DND-41 (cell line): ENCODE results near the gene CASD1.
A peak's percentile ranks its signal among the peaks of the same experiment; 100 is the strongest.

ENCODE experiments used
- ATAC-seq: fragments of 200-7000 bp; cut with Tn5 transposase; 3 replicates; pipeline ENCODE4 v1.9.1; 2021; ENCODE audit warnings: low read depth; ENCODE audit not compliant: insufficient read depth
- DNase-seq: peaks from one replicate; pipeline ENCODE4 v3.0.0-alpha.2; 2020
- H2AFZ ChIP-seq: 2 replicates; pipeline ENCODE4 v1.6.0; 2012; ENCODE audit warnings: low read depth, low read length
- H3K27ac ChIP-seq: 2 replicates; pipeline ENCODE4 v1.5.1; 2012; ENCODE audit warnings: low read length, inconsistent platforms
- H3K27me3 ChIP-seq: fragments of 200-600 bp; sonication (generic); 2 replicates; pipeline ENCODE4 v1.6.0; 2012; ENCODE audit warnings: low read length, mild to moderate bottlenecking, inconsistent platforms; ENCODE audit not compliant: insufficient read depth, poor library complexity
- H3K36me3 ChIP-seq: 2 replicates; pipeline ENCODE4 v1.5.1; 2012; ENCODE audit warnings: low read length, inconsistent platforms; ENCODE audit not compliant: insufficient read depth
- H3K4me1 ChIP-seq: 2 replicates; pipeline ENCODE4 v1.5.1; 2012; ENCODE audit warnings: mild to moderate bottlenecking, low read length; ENCODE audit not compliant: insufficient read depth
- H3K4me2 ChIP-seq: 2 replicates; pipeline ENCODE4 v1.6.0; 2012; ENCODE audit warnings: mild to moderate bottlenecking, moderate library complexity, low read length, inconsistent platforms; ENCODE audit not compliant: insufficient read depth
- H3K4me3 ChIP-seq, 2 experiments: fragments of 200-600 bp in 1 of 2; shearing (Covaris generic) in 1 of 2; 2 replicates each; pipeline ENCODE4 v1.5.1; 2012 to 2016; ENCODE audit warnings: inconsistent platforms in 2 of 2, low read length in 2 of 2, mild to moderate bottlenecking in 2 of 2, low read depth in 1 of 2, moderate library complexity in 1 of 2
- H3K79me2 ChIP-seq: 2 replicates; pipeline ENCODE4 v1.6.0; 2012; ENCODE audit warnings: low read length, inconsistent platforms; ENCODE audit not compliant: insufficient read depth
- H3K9ac ChIP-seq: 2 replicates; pipeline ENCODE4 v1.6.0; 2012; ENCODE audit warnings: low read depth, mild to moderate bottlenecking, inconsistent platforms, low read length, moderate library complexity
- H3K9me3 ChIP-seq: 2 replicates; pipeline ENCODE4 v1.5.1; 2012; ENCODE audit warnings: low read length, moderate library complexity, mild to moderate bottlenecking, inconsistent platforms; ENCODE audit not compliant: insufficient read depth, severe bottlenecking
- H4K20me1 ChIP-seq: 2 replicates; pipeline ENCODE4 v1.6.0; 2012; ENCODE audit warnings: low read length; ENCODE audit not compliant: insufficient read depth
- CTCF ChIP-seq: IDR thresholded peaks from 2 replicates; pipeline ENCODE4 v1.5.1; 2012; ENCODE audit warnings: borderline replicate concordance, low read length, moderate library complexity, mild to moderate bottlenecking; ENCODE audit not compliant: poor library complexity, severe bottlenecking; ENCODE audit errors: extremely low read depth
- EZH2 ChIP-seq: IDR thresholded peaks from 3 replicates; pipeline ENCODE4 v1.6.1; 2012; ENCODE audit warnings: borderline replicate concordance, low read depth, mild to moderate bottlenecking, moderate library complexity, low read length, inconsistent platforms; ENCODE audit not compliant: severe bottlenecking

The CASD1 gene

GRCh38 chr7:94510582-94511496, 1.2 kb downstream of the CASD1 start:
- Histone ChIP-seq H3K4me2 (peak overlapping the region; percentile 98), H3K27me3 (no peaks in the 10 kb centered on the region), H3K27ac (peak overlapping the region; percentile 99), H4K20me1 (peaks cover 24% of the 10 kb centered on the region; the same call in 1 of the 2 replicates), H3K4me3 (peak overlapping the region; percentile 73 to 94), H3K9ac (peak overlapping the region; percentile 100), H3K9me3 (no peaks in the 10 kb centered on the region), H2AFZ (peak overlapping the region; percentile 100), H3K79me2 (peaks cover 68% of the 10 kb centered on the region), H3K4me1 (peaks cover 49% of the 10 kb centered on the region), H3K36me3 (peaks cover 15% of the 10 kb centered on the region)
- ATAC-seq (peak; percentile 48), DNase-seq (peak; percentile 61)
- TF ChIP-seq CTCF: no peak
- no peak for TF ChIP-seq EZH2

DNA sequence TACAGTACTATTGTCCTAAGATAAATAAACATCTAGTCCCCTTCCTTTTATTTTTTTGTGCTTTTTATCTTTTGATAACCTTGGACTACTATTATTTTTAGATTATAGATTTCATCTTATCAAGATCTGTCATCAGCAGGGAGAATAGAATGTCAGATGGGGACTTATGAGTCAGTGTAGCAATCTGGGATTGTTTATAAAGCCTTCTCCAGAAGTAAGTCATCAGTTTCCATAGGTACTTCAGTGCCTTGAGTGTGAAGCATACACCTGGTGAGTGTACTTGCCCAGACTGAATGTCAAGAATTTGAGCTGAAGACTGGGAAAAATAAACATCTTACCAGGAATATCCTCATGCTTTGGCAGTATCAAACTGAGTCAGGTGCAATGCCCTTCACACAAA, 2.1 kb downstream of the CASD1 start:
- peaks cover 24% of the 10 kb centered on the region; the same call in 1 of the 2 replicates for H4K20me1 ChIP-seq
- no peaks in the 10 kb centered on the region for H3K9me3 ChIP-seq
- no peak overlapping the region for H2AFZ ChIP-seq
- H3K79me2 ChIP-seq: peaks cover 76% of the 10 kb centered on the region
- H3K9ac ChIP-seq: peak overlapping the region; percentile 100; the same call in 1 of the 2 replicates
- H3K36me3 ChIP-seq: peaks cover 15% of the 10 kb centered on the region
- H3K27me3 ChIP-seq: no peaks in the 10 kb centered on the region
- H3K4me1 ChIP-seq: peaks cover 49% of the 10 kb centered on the region
- peak overlapping the region; percentile 98 for H3K4me2 ChIP-seq
- TF ChIP-seq EZH2 (no peak), CTCF (no peak)
- peak overlapping the region in 1 of 2 experiments; percentile 94; a peak in 2 of 4 replicates for H3K4me3 ChIP-seq
- peak overlapping the region; percentile 6; the same call in 1 of the 2 replicates for H3K27ac ChIP-seq
- DNase-seq: no peak
- ATAC-seq: no peak

GRCh38 chr7:94512735-94513564, 3.3 kb downstream of the CASD1 start:
- no peak overlapping the region for H3K27ac ChIP-seq
- ATAC-seq: no peak

More at GRCh38 chr7:94512735-94513564, 3.3 kb downstream of the CASD1 start:
- no peaks in the 10 kb centered on the region for H3K9me3 ChIP-seq
- peaks cover 49% of the 10 kb centered on the region for H3K4me1 ChIP-seq
- H3K4me2 ChIP-seq: peak overlapping the region; percentile 98; the same call in 1 of the 2 replicates
- H3K79me2 ChIP-seq: peaks cover 88% of the 10 kb centered on the region
- H3K27me3 ChIP-seq: no peaks in the 10 kb centered on the region
- DNase-seq: no peak
- H3K9ac ChIP-seq: peak overlapping the region; percentile 9; the same call in 1 of the 2 replicates
- H3K36me3 ChIP-seq: peaks cover 26% of the 10 kb centered on the region
- no peak overlapping the region; a peak in 1 of 4 replicates for H3K4me3 ChIP-seq
- no peak for TF ChIP-seq EZH2
- TF ChIP-seq CTCF: no peak
- peaks cover 34% of the 10 kb centered on the region; the same call in 1 of the 2 replicates for H4K20me1 ChIP-seq
- H2AFZ ChIP-seq: no peak overlapping the region
